Thoracic aorta (tissue), 2 donors: ENCODE results near the gene HES7. TPM values are rescaled to one million over a fixed set of nuclear protein-coding genes. Genes with fewer than 3 reads are reported as not detected.

Experiments
- ATAC-seq: fragments of 150-250 bp; one replicate; pipeline ENCODE4 v1.8.0; 2017; ENCODE audit warnings: low read depth; ENCODE audit not compliant: insufficient number of reproducible peaks, low FRiP score
- DNase-seq: peaks from one replicate; pipeline ENCODE4 v3.0.0-alpha.2; 2020; ENCODE audit warnings: low spot score
- H3K27ac ChIP-seq, 2 donors: fragments of 200-600 bp; sonication (generic); 1 replicate in 1 of 2; 2 replicates in 1 of 2; pipeline ENCODE4 v1.5.1; 2016; ENCODE audit warnings: mild to moderate bottlenecking in 2 of 2, moderate library complexity in 2 of 2
- H3K27me3 ChIP-seq: fragments of 200-600 bp; sonication (generic); replicated peaks from 2 replicates; pipeline ENCODE4 v1.6.0; 2016; ENCODE audit warnings: mild to moderate bottlenecking; ENCODE audit not compliant: insufficient read depth
- H3K36me3 ChIP-seq: fragments of 200-600 bp; sonication (generic); one replicate; pipeline ENCODE4 v1.5.1; 2016
- H3K4me1 ChIP-seq, 2 donors: fragments of 200-600 bp; sonication (generic); 1 replicate in 1 of 2; 2 replicates in 1 of 2; pipeline versions ENCODE4 v1.5.1 to v1.6.0; 2016; ENCODE audit warnings: low read depth in 2 of 2, mild to moderate bottlenecking in 1 of 2; ENCODE audit not compliant: control insufficient read depth in 1 of 2
- H3K4me3 ChIP-seq: fragments of 200-600 bp; sonication (generic); 2 replicates; pipeline ENCODE4 v1.5.1; 2016; ENCODE audit warnings: mild to moderate bottlenecking
- H3K9me3 ChIP-seq: fragments of 200-600 bp; sonication (generic); 2 replicates; pipeline ENCODE4 v1.5.1; 2016
- CTCF ChIP-seq: fragments of 200-600 bp; sonication (generic); IDR thresholded peaks from one replicate; pipeline ENCODE4 v1.5.1; 2019; ENCODE audit warnings: antibody characterized with exemption
- total RNA-seq, 2 donors: library from RNA; depleted of rRNA; stranded (reverse); fragments of >200 nt; gene quantifications; one replicate each; pipeline versions ENCODE4 v1.1.0 to v1.2.3, GENCODE V29; 2016

HES7 gene
- total RNA-seq, 2 donors from 2014 or later: not detected

- DNase-seq (no peak), ATAC-seq (no peak)
- Histone ChIP-seq H3K4me1 (peaks cover 14 to 37% of the 10 kb centered on the region in 2 donors), H3K9me3 (no peaks in the 10 kb centered on the region), H3K4me3 (no peak overlapping the region), H3K27ac (peak overlapping the region; percentile 13 to 100), H3K27me3 (no peaks in the 10 kb centered on the region), H3K36me3 (peaks cover 79% of the 10 kb centered on the region)
- TF ChIP-seq CTCF: no peak
These were observed 24.0 kb upstream of the HES7 start for GRCh38 chr17:8147805-8148404.

- H3K27me3 ChIP-seq: no peaks in the 10 kb centered on the region
- H3K36me3 ChIP-seq: peaks cover 85% of the 10 kb centered on the region
- H3K4me3 ChIP-seq: no peak overlapping the region
- H3K9me3 ChIP-seq: no peaks in the 10 kb centered on the region
- DNase-seq: no peak
- H3K27ac ChIP-seq: peak overlapping the region; percentile 39 to 43
- ATAC-seq: no peak
- TF ChIP-seq CTCF: no peak
- peaks cover 10 to 34% of the 10 kb centered on the region in 2 donors for H3K4me1 ChIP-seq
These were observed 23.4 kb upstream of the HES7 start for GRCh38 chr17:8147141-8147804.

GRCh38 chr17:8146381-8147140, 22.7 kb upstream of the HES7 start:
- Histone ChIP-seq H3K27ac (peak overlapping the region; percentile 39 to 43), H3K9me3 (no peaks in the 10 kb centered on the region), H3K27me3 (no peaks in the 10 kb centered on the region), H3K4me1 (peaks cover 10 to 37% of the 10 kb centered on the region in 2 donors), H3K4me3 (no peak overlapping the region), H3K36me3 (peaks cover 92% of the 10 kb centered on the region)
- TF ChIP-seq CTCF: no peak
- ATAC-seq (no peak), DNase-seq (no peak)

- Histone ChIP-seq H3K27me3 (no peaks in the 10 kb centered on the region), H3K27ac (peak overlapping the region; percentile 39 to 43), H3K36me3 (peaks cover 99% of the 10 kb centered on the region), H3K4me3 (no peak overlapping the region), H3K4me1 (peaks cover 8 to 38% of the 10 kb centered on the region in 2 donors), H3K9me3 (no peaks in the 10 kb centered on the region)
- no peak for TF ChIP-seq CTCF
- ATAC-seq (no peak), DNase-seq (no peak)
These were observed 21.9 kb upstream of the HES7 start for GRCh38 chr17:8145811-8146210.
